ENCODE data around the gene YAF2.

YAF2 gene

GRCh38 chr12:42144158-42144407 is 94.0 kb downstream of the YAF2 start:
- no peak for TF ChIP-seq CTCF (IDR thresholded peaks at IDR 0.05; ENCODE audit: low read depth, low read length)
- no peak for DNase-seq (ENCODE audit: extremely low read depth, low read depth)

- DNase-seq (ENCODE audit: extremely low read depth, low read depth) = no peak
- TF ChIP-seq CTCF (IDR thresholded peaks at IDR 0.05; ENCODE audit: low read depth, low read length) = no peak
Measured at GRCh38 chr12:42143452-42144157, 94.4 kb downstream of the YAF2 start.

- no peak for TF ChIP-seq CTCF (IDR thresholded peaks at IDR 0.05; ENCODE audit: low read depth, low read length)
- no peak for DNase-seq (ENCODE audit: extremely low read depth, low read depth)
Measured at GRCh38 chr12:42141981-42142606, 96.0 kb downstream of the YAF2 start.

- TF ChIP-seq CTCF (IDR thresholded peaks at IDR 0.05; ENCODE audit: low read depth, low read length) = no peak
- no peak for DNase-seq (ENCODE audit: extremely low read depth, low read depth)
Measured at GRCh38 chr12:42140901-42141300, 97.1 kb downstream of the YAF2 start.

- TF ChIP-seq CTCF (IDR thresholded peaks at IDR 0.05; ENCODE audit: low read depth, low read length) = no peak
- no peak for DNase-seq (ENCODE audit: extremely low read depth, low read depth)
Measured at GRCh38 chr12:42135259-42135814, 102.7 kb downstream of the YAF2 start.

GRCh38 chr12:42130672-42131402 is 107.2 kb downstream of the YAF2 start:
- TF ChIP-seq CTCF (IDR thresholded peaks at IDR 0.05; ENCODE audit: low read depth, low read length) = no peak
- no peak for DNase-seq (ENCODE audit: extremely low read depth, low read depth)

Measured in AG09319 (cell line).